CD4-positive, alpha-beta T cell (primary cell): Measurements from ENCODE around the gene PHACTR4. TPM values are rescaled to one million over a fixed set of nuclear protein-coding genes. Genes with fewer than 3 reads are reported as not detected.
"Not testable (repeated sequence)": the region's sequence is repeated elsewhere in the genome, so short reads cannot be mapped to it uniquely, and the experiment has no call there.

Experiments
- ATAC-seq: fragments of 200-7000 bp; cut with Tn5 transposase; one replicate; pipeline ENCODE4 v1.10.0; 2022; ENCODE audit warnings: mild to moderate bottlenecking; ENCODE audit not compliant: poor library complexity
- CTCF ChIA-PET: fragments of 350-600 bp; sonication (Branson Sonifier 250); formaldehyde crosslinking; loops from one replicate; lab custom pipeline; 2021; ENCODE audit warnings: antibody characterized with exemption, inconsistent platforms; lab: Charles Lee
- POLR2A ChIA-PET: fragments of 350-600 bp; sonication (Branson Sonifier 250); formaldehyde crosslinking; loops from one replicate; lab custom pipeline; 2021; ENCODE audit warnings: antibody characterized with exemption, inconsistent platforms; lab: Charles Lee
- DNase-seq, 14 experiments: peaks; one replicate each; pipeline ENCODE4 v3.0.0-alpha.2; 2013 to 2020; ENCODE audit warnings: mixed read lengths in 2 of 14
- H3K27ac ChIP-seq, 2 donors: one replicate each; pipeline versions ENCODE4 v1.5.1 to v1.7.0; 2013; ENCODE audit warnings: low read length in 2 of 2, low read depth in 1 of 2, mild to moderate bottlenecking in 1 of 2
- H3K27me3 ChIP-seq, 2 experiments: 1 replicate in 1 of 2; 2 replicates in 1 of 2; pipeline versions ENCODE4 v1.6.1 to v1.7.0; 2013; ENCODE audit warnings: low read length in 2 of 2, control low read depth in 1 of 2, mild to moderate bottlenecking in 1 of 2, moderate library complexity in 1 of 2; ENCODE audit not compliant: insufficient read depth in 2 of 2, control insufficient read depth in 1 of 2
- H3K36me3 ChIP-seq: one replicate; pipeline ENCODE4 v1.6.1; 2013; ENCODE audit warnings: low read length, control low read depth; ENCODE audit not compliant: insufficient read depth
- H3K4me1 ChIP-seq: one replicate; pipeline ENCODE4 v1.6.1; 2013; ENCODE audit warnings: low read length, control low read depth; ENCODE audit not compliant: insufficient read depth
- H3K4me3 ChIP-seq: one replicate; pipeline ENCODE4 v1.5.1; 2013; ENCODE audit warnings: mild to moderate bottlenecking, low read length, moderate library complexity
- H3K9me3 ChIP-seq, 2 experiments: 1 replicate in 1 of 2; 2 replicates in 1 of 2; pipeline versions ENCODE4 v1.6.1 to v1.7.0; 2013; ENCODE audit warnings: low read length in 2 of 2, mild to moderate bottlenecking in 2 of 2, control low read depth in 1 of 2, moderate library complexity in 1 of 2; ENCODE audit not compliant: control insufficient read depth in 1 of 2, insufficient read depth in 1 of 2
- H3K27ac Mint-ChIP-seq: one replicate; pipeline ENCODE4 v1.8.0; 2020; ENCODE audit warnings: mixed read lengths
- H3K27me3 Mint-ChIP-seq: one replicate; pipeline ENCODE4 v1.8.0; 2021; ENCODE audit warnings: mixed read lengths
- H3K36me3 Mint-ChIP-seq: one replicate; pipeline ENCODE4 v1.8.0; 2021; ENCODE audit warnings: low read depth, mixed read lengths
- H3K4me1 Mint-ChIP-seq: one replicate; pipeline ENCODE4 v1.8.0; 2021; ENCODE audit warnings: low read depth, mixed read lengths
- H3K4me3 Mint-ChIP-seq: one replicate; pipeline ENCODE4 v1.8.0; 2020; ENCODE audit warnings: mild to moderate bottlenecking, mixed read lengths
- H3K9me3 Mint-ChIP-seq: one replicate; pipeline ENCODE4 v1.8.0; 2020; ENCODE audit warnings: mixed read lengths
- intact Hi-C, 2 experiments: fragments of 100-400 bp; cut with DNase I in 1 of 2; cut with micrococcal nuclease in 1 of 2; formaldehyde crosslinking; loops; one replicate each; pipeline versions ENCODE4 v1.15.1 to v1.9.0; 2023 to 2025; cut with DNase I, micrococcal nuclease
- total RNA-seq, 174 experiments: library from RNA in 2 of 174; stranded (reverse) in 2 of 174; gene quantifications; one replicate each; pipeline ENCODE4 v1.2.3 and lab custom pipeline; 2021 to 2026
- TF ChIP-seq, protein P1 (sequence below): fragments of 200-600 bp; IDR thresholded peaks from one replicate; pipeline ENCODE4 v1.8.0; 2022; ENCODE audit warnings: antibody characterized with exemption, mild to moderate bottlenecking

PHACTR4 gene
- total RNA-seq, 2 experiments from 2014 or later: 26.0 to 26.3 TPM

DNA sequence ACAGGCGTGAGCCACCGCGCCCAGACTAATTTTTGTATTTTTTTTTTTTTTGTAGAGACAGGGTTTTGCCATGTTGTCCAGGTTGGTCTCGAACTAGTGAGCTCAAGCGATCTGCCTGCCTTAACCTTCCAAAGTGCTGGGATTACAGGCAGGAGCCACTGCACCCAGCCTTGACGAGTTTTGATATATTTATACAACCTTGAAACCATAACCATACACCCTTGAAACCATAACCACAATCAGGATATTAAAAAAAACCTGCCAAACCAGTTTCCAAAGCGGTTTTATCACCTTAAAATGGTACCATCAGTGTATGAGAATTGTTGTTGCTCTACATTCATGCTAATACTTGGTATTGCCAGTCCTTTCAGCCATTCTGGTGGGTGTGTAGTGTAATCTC is 3.7 kb upstream of the PHACTR4 start:
- ChIA-PET CTCF (interaction anchor here (1.9 kb wide), 1 partner anchor 117 kb away, joined by 5 read pairs; no protein-coding TSS in a partner anchor), POLR2A (no interaction called here)
- H3K27ac Mint-ChIP-seq: no peak overlapping the region
- peaks cover 17% of the 10 kb centered on the region for H3K4me1 ChIP-seq
- no peak overlapping the region for H3K4me3 Mint-ChIP-seq
- TF ChIP-seq, protein P1, sequence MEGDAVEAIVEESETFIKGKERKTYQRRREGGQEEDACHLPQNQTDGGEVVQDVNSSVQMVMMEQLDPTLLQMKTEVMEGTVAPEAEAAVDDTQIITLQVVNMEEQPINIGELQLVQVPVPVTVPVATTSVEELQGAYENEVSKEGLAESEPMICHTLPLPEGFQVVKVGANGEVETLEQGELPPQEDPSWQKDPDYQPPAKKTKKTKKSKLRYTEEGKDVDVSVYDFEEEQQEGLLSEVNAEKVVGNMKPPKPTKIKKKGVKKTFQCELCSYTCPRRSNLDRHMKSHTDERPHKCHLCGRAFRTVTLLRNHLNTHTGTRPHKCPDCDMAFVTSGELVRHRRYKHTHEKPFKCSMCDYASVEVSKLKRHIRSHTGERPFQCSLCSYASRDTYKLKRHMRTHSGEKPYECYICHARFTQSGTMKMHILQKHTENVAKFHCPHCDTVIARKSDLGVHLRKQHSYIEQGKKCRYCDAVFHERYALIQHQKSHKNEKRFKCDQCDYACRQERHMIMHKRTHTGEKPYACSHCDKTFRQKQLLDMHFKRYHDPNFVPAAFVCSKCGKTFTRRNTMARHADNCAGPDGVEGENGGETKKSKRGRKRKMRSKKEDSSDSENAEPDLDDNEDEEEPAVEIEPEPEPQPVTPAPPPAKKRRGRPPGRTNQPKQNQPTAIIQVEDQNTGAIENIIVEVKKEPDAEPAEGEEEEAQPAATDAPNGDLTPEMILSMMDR: no peak
- no peaks in the 10 kb centered on the region for H3K27me3 ChIP-seq
- no peaks in the 10 kb centered on the region for H3K36me3 ChIP-seq
- DNase-seq (peak in 1 of 14 experiments; percentile 57), ATAC-seq (no peak)
- peaks cover 16% of the 10 kb centered on the region for H3K4me1 Mint-ChIP-seq
- H3K27ac ChIP-seq: no peak overlapping the region
- H3K36me3 Mint-ChIP-seq: peaks cover 13% of the 10 kb centered on the region
- H3K4me3 ChIP-seq: no peak overlapping the region
- intact Hi-C loops: loop anchor here in 1 of 2 experiments (5.0 kb wide), 1 partner anchor 119 kb away; no protein-coding TSS in a partner anchor
- H3K9me3 Mint-ChIP-seq: no peaks in the 10 kb centered on the region
- H3K27me3 Mint-ChIP-seq: no peaks in the 10 kb centered on the region
- H3K9me3 ChIP-seq: no peaks in the 10 kb centered on the region

DNA sequence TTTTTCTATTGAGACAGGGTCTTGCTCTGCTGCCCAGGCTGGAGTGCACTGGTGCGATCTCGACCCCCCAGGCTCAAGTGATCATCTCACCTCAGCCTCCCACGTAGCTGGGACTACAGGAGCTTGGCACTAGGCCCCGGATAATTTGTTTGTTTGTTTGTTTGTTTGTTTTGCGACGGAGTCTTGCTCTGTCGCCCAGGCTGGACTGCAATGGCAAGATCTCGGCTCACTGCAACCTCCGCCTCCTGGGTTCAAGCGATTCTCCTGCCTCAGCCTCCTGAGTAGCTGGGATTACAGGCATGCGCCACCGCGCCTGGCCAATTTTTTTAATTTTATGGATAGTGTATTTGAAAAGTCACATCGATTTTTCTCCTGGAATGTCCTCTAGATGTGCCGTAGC is 932 bp upstream of the PHACTR4 start:
- not testable (repeated sequence) for H3K36me3 ChIP-seq, DNase-seq, H3K4me3 ChIP-seq, ATAC-seq, H3K9me3 Mint-ChIP-seq, H3K27me3 Mint-ChIP-seq, H3K27me3 ChIP-seq, H3K27ac ChIP-seq, H3K9me3 ChIP-seq
- Mint-ChIP-seq H3K36me3 (peaks cover 16% of the 10 kb centered on the region), H3K4me3 (peak overlapping the region; percentile 94), H3K27ac (peak overlapping the region; percentile 84), H3K4me1 (peaks cover 25% of the 10 kb centered on the region)
- CTCF ChIA-PET: interaction anchor here (2.8 to 3.5 kb wide), 2 partner anchors 9 to 120 kb away, joined by 15 to 16 read pairs; no protein-coding TSS in a partner anchor
- intact Hi-C loops: loop anchor here in 1 of 2 experiments (2.0 to 5.0 kb wide), 2 partner anchors 38 to 121 kb away; no protein-coding TSS in a partner anchor
- POLR2A ChIA-PET: interaction anchor here (0.8 to 3.8 kb wide), 2 partner anchors 40 to 213 kb away, joined by 4 to 24 read pairs; partner anchors contain the start of gene MED18
- peaks cover 25% of the 10 kb centered on the region for H3K4me1 ChIP-seq

DNA sequence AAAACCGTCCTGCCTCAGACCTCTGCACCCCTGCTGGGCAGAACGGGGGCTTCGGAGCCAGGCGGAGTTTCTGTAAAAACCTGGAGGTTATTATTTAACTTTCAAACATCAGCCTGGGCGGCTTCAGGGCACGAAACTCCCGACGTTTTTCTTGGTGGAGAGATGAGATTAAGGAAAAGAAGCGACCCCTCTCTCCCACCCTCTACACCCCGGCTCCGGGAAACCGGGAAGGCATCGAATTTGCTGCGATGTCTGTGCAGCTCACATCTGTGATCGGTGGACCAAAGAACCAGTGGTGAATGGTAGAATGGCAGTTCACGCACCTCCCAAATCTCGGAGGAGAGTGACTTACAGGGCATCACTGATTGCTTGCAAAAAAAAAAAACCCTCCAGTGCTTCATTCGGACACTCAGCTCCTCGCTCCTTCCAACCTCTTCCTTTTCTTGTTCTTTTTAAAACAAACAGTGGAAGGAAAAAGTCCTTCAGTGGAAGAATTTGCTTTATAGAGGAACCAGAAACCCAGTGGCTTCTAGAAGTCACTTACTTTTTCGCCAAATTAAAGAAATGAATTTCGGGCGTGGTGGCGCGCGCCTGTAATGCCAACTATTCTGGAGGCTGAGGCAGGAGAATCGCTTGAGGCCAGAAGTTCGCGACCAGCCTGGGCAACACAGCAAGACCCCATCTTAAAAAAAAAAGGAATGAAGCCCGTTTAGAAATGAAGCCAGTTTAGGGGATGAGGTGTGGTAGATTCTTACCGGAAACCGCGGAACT is 884 bp downstream of the PHACTR4 start:
- intact Hi-C loops: loop anchor here in 1 of 2 experiments (5.0 kb wide), 1 partner anchor 132 kb away; no protein-coding TSS in a partner anchor
- Mint-ChIP-seq H3K27ac (peak overlapping the region; percentile 84), H3K36me3 (peaks cover 28% of the 10 kb centered on the region), H3K27me3 (no peaks in the 10 kb centered on the region), H3K9me3 (no peaks in the 10 kb centered on the region), H3K4me3 (peak overlapping the region; percentile 94), H3K4me1 (peaks cover 39% of the 10 kb centered on the region)
- CTCF ChIA-PET: interaction anchor here (0.6 to 3.5 kb wide), 4 partner anchors 11 to 404 kb away, joined by 3 to 16 read pairs (median 6); no protein-coding TSS in a partner anchor
- DNase-seq (peak in 9 of 14 experiments; percentile 1 to 51 (median 5)), ATAC-seq (peak; percentile 41)
- POLR2A ChIA-PET: interaction anchor here (0.7 to 3.8 kb wide), 4 partner anchors 41 to 369 kb away, joined by 3 to 24 read pairs (median 3); partner anchors contain the start of genes MED18 and TAF12
- H3K27me3 ChIP-seq: no peaks in the 10 kb centered on the region
- TF ChIP-seq, protein P1: no peak
- no peaks in the 10 kb centered on the region for H3K9me3 ChIP-seq
- H3K36me3 ChIP-seq: no peaks in the 10 kb centered on the region
- peak overlapping the region; percentile 24 to 69 for H3K27ac ChIP-seq
- H3K4me1 ChIP-seq: peaks cover 25% of the 10 kb centered on the region
- H3K4me3 ChIP-seq: peak overlapping the region; percentile 97
